Skeletal muscle cell (primary cell): Measurements from ENCODE around the gene PLXNA3.
"Not testable (repeated sequence)": the region's sequence is repeated elsewhere in the genome, so short reads cannot be mapped to it uniquely, and the experiment has no call there.

Experiments
- DNase-seq: peaks from one replicate; pipeline ENCODE4 v3.0.0-alpha.2; 2010; ENCODE audit warnings: low read depth
- H3K4me3 ChIP-seq: 2 replicates; pipeline ENCODE4 v1.5.1; 2011; ENCODE audit warnings: low read depth, mild to moderate bottlenecking, control low read depth, low read length, moderate library complexity

PLXNA3 gene

DNA sequence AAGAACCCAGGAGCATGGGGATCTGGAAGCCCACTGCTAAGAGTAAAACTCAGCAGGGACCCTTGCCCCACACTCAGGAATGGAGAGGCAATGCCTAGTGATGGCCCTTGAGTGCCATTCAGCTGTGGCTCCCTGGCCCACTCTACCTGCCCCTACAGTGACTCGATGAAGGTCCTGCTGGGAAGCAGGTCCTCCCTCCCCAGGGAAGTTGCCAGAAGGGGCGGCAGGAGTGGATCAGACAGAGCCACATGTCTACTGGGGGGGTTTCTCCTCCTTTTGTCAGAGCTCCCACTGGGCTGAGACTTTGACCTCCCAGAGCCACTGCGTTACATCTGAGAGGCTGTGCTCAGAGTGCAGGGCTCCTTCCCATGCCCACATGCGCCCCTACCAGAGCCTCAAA is 31.1 kb downstream of the PLXNA3 start:
- H3K4me3 ChIP-seq: peak overlapping the region; percentile 66
- no peak for DNase-seq

DNA sequence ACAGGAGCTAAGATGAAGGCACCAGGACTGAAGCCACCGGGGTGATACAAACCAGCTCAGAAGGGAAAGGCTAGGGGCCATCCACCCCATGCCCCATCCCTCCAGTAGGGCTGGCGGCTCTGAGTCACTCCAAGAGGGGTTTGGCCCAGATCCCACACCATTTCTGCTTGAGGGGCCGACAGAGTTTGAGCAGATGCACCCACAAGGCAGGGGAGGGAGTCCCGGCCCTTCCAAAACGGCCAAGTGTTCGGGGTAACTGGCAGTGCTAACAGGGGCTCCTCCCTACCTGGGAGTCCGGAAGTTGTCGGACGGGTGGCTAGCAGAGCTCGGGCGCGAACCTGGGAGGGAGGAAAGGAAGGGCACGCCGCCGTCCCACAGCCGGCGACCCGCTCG is 31.9 kb downstream of the PLXNA3 start:
- peak overlapping the region; percentile 66 for H3K4me3 ChIP-seq
- DNase-seq: no peak

- H3K4me3 ChIP-seq: peak within 1 kb of the TSS; percentile 66
- DNase-seq: peak; percentile 77
Observed at GRCh38 chrX:154490414-154491083, 32.5 kb downstream of the PLXNA3 start, which contains the start of gene SLC10A3. TSS of gene SLC10A3 (minus strand) at chrX:154490629. CDS start at chrX:154488940, 1,689 bp downstream.

GRCh38 chrX:154494715-154495114 is 36.6 kb downstream of the PLXNA3 start:
- H3K4me3 ChIP-seq: no peak overlapping the region
- no peak for DNase-seq

GRCh38 chrX:154495472-154495922 is 37.4 kb downstream of the PLXNA3 start:
- H3K4me3 ChIP-seq: no peak overlapping the region
- no peak for DNase-seq

GRCh38 chrX:154496591-154497137 is 38.6 kb downstream of the PLXNA3 start:
- not testable (repeated sequence) for DNase-seq, H3K4me3 ChIP-seq

GRCh38 chrX:154501423-154501822 is 43.3 kb downstream of the PLXNA3 start:
- H3K4me3 ChIP-seq, DNase-seq: not testable (repeated sequence)

- H3K4me3 ChIP-seq: no peak overlapping the region
- DNase-seq: no peak
Observed at GRCh38 chrX:154502098-154502497, 44.0 kb downstream of the PLXNA3 start.

DNA sequence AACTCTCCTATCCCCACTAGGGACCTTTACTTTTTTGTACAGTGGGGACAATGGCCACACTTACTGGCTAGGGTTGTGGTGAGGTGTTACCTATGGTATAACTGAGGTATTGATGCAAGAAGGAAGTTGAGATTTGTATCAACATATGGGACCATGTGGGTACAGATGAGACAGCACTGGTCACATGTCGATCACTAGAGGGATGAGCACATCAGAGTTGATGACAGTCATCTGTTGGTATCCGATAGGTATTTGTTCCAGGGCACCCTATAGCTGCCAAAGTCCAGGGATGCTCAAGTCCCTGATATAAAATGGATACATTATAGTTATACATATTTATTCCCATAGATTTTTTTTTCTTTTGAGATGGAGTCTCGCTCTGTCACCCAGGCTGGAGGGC is 44.9 kb downstream of the PLXNA3 start:
- DNase-seq: no peak
- no peak overlapping the region for H3K4me3 ChIP-seq

GRCh38 chrX:154505734-154506133 is 47.7 kb downstream of the PLXNA3 start:
- no peak for DNase-seq
- H3K4me3 ChIP-seq: no peak overlapping the region

- H3K4me3 ChIP-seq: no peak overlapping the region
- DNase-seq: no peak
Observed at GRCh38 chrX:154506483-154507332, 48.6 kb downstream of the PLXNA3 start.

GRCh38 chrX:154507673-154508383 is 49.7 kb downstream of the PLXNA3 start:
- no peak for DNase-seq
- no peak overlapping the region for H3K4me3 ChIP-seq

DNA sequence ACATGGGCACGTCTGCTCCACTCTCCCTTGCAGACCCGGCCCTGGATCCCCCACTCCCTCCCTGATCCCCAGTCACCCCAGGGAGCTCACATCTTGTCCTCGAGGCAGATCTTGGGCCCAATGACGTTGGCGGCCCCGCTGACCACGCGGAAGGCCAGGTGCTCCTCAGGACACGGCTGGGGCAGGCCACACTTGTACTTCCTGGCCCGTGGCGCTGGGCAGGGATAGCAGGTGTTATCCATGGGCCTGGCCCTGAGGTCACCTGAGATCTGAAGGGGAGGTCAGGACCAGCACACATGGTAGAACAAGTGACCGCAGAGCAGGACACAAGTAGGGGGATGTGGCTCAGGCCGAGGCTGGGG is 50.3 kb downstream of the PLXNA3 start:
- no peak for DNase-seq

GRCh38 chrX:154509455-154509854 is 51.4 kb downstream of the PLXNA3 start:
- no peak overlapping the region for H3K4me3 ChIP-seq
- no peak for DNase-seq

More for the DNA sequence above, 50.3 kb downstream of the PLXNA3 start:
- no peak overlapping the region for H3K4me3 ChIP-seq

DNA sequence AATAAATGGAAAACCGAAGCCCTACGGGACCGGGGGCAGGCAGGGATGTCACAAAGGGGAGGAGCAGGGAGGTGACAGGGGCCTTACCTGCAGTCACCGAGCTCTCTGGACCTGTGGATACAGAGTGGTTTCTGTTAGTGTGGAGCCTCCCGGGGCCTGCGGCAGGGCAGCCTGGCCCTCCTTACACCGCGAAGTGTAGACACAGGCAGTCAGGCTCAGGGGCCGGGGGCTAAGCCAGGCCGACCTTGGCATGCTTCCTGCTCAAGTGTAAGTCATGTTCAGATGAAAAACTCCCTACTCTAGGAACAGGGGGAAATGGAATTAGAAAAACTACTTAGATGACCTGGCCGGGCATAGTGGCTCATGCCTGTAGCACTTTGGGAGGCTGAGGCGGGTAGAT is 53.7 kb downstream of the PLXNA3 start:
- DNase-seq: no peak
- no peak overlapping the region for H3K4me3 ChIP-seq

DNA sequence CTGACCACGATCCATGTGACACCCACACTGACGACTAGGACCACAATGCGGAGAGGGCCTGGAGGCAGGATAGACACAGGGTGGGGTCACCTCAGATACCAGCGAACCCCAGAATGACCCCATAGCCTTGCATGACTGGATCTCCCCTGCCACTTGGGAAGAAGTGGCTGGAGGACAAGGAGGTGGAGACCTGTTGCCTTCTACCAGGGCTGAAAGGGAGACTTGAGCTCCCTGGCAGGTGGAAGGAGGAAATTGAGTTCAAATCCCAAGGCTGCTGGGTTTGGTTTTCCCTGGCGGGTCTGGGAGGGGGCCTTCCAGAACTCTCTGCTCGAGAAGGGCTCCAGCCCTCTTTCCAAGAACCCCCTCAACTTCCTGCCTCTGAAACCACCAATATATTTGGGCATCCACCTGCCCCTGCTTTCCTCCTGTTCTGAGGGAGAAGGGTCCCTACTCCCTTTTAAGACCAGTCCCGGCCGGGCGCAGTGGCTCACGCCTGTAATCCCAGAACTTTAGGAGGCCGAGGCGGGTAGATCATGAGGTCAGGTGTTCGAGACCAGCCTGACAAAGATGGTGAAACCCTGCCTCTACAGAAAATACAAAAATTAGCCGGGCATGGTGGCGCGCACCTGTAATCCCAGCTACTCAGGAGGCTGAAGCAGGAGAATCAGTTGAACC is 54.9 kb downstream of the PLXNA3 start:
- DNase-seq: no peak
- H3K4me3 ChIP-seq: no peak overlapping the region

GRCh38 chrX:154513716-154514115 is 55.6 kb downstream of the PLXNA3 start:
- DNase-seq: no peak
- no peak overlapping the region for H3K4me3 ChIP-seq

GRCh38 chrX:154515090-154515965 is 57.2 kb downstream of the PLXNA3 start:
- H3K4me3 ChIP-seq: peak overlapping the region; percentile 62
- DNase-seq: no peak
